GM12873 (cell line): ENCODE data around the gene MT3.

ENCODE experiments used
- TF ChIP-seq, protein P1 (sequence below): IDR thresholded peaks from 2 replicates; pipeline ENCODE4 v1.5.1; 2012; ENCODE audit warnings: low read depth, mild to moderate bottlenecking, moderate library complexity, low read length, control low read depth; ENCODE audit not compliant: insufficient read depth; ENCODE audit errors: missing control alignments

Gene MT3

DNA sequence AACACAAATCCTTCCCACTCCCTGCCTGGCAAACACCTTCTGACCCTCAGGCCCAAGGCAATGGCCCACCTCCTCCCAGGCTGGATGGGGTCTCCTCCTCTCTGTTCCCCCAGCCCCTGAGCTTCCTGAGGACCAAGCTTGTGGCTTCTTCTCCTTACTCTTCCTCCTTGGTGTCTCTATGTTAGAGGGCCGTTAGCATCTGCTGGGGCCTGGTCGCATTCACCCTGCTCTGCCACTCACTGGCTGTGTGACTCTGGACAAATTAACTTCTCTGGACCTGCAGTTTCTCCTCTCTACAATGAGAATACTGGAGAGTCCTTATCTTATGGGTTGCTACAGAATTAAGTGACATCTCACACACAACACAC is 18.3 kb downstream of the MT3 start:
- TF ChIP-seq, protein P1, sequence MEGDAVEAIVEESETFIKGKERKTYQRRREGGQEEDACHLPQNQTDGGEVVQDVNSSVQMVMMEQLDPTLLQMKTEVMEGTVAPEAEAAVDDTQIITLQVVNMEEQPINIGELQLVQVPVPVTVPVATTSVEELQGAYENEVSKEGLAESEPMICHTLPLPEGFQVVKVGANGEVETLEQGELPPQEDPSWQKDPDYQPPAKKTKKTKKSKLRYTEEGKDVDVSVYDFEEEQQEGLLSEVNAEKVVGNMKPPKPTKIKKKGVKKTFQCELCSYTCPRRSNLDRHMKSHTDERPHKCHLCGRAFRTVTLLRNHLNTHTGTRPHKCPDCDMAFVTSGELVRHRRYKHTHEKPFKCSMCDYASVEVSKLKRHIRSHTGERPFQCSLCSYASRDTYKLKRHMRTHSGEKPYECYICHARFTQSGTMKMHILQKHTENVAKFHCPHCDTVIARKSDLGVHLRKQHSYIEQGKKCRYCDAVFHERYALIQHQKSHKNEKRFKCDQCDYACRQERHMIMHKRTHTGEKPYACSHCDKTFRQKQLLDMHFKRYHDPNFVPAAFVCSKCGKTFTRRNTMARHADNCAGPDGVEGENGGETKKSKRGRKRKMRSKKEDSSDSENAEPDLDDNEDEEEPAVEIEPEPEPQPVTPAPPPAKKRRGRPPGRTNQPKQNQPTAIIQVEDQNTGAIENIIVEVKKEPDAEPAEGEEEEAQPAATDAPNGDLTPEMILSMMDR, result no peak

DNA sequence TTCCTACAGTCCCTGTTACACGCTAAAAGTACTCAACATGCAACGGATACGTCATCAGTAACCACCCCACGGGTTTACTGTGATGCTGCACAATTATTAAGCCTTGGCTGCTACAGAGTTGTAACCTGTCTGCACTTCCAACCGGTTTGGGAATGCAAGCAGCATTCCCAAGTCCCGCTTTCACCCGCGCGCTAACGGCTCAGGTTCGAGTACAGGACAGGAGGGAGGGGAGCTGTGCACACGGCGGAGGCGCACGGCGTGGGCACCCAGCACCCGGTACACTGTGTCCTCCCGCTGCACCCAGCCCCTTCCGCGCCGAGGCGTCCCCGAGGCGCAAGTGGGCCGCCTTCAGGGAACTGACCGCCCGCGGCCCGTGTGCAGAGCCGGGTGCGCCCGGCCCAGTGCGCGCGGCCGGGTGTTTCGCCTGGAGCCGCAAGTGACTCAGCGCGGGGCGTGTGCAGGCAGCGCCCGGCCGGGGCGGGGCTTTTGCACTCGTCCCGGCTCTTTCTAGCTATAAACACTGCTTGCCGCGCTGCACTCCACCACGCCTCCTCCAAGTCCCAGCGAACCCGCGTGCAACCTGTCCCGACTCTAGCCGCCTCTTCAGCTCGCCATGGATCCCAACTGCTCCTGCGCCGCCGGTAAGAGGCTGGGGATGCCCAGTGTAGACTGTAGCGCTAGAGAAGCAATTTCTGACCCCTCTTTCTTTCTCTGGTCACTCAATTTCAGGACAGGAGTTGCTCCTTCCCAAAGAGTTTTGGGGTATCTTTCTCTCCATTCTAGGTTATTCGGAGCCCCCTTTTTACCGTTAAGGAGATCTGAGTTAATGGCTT is 18.9 kb downstream of the MT3 start, which contains the start of gene MT2A:
Gene MT2A, plus strand, starts transcription at position 542 of the 833 bp plus-strand sequence. Its CDS starts 72 bp downstream, at position 614.
- TF ChIP-seq, protein P1, result no peak

DNA sequence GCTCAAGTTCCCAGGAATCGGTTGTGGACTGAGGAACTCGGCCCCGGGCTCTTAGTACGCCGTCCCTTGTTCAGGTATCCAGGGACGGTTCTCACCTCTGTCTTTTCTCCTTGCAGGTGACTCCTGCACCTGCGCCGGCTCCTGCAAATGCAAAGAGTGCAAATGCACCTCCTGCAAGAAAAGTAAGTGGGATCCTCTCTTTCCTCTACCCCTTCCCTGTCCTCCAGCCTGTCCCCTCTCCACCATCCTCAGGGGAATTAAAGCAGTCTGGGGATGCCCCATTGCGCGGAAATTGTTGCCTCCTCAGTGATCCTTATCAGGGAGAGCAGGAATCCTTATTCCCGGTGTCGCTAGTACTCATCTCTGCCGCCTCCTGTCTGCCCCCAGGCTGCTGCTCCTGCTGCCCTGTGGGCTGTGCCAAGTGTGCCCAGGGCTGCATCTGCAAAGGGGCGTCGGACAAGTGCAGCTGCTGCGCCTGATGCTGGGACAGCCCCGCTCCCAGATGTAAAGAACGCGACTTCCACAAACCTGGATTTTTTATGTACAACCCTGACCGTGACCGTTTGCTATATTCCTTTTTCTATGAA is 19.6 kb downstream of the MT3 start:
- TF ChIP-seq, protein P1, result no peak

DNA sequence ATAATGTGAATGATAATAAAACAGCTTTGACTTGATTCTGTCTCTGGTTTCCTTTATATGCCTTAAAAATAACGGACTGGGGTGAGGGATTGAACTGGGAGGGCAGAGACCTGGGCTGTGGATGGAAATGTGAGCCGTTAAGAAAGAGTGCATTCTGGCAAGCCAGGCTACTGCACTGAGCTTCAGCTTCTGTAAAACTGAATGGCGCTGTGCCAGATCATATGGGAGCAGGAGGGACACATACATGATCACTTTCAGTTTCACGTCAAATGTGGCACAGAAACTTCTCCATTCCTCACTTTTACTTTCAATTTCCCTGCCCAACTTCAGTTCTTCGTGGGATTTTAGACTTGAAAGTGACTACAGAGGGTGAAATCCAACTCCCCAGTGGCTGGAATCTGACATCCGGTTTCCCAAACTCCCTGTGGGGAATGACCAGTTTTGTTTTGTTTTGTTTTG is 20.2 kb downstream of the MT3 start:
- TF ChIP-seq, protein P1, result peak; percentile 1

DNA sequence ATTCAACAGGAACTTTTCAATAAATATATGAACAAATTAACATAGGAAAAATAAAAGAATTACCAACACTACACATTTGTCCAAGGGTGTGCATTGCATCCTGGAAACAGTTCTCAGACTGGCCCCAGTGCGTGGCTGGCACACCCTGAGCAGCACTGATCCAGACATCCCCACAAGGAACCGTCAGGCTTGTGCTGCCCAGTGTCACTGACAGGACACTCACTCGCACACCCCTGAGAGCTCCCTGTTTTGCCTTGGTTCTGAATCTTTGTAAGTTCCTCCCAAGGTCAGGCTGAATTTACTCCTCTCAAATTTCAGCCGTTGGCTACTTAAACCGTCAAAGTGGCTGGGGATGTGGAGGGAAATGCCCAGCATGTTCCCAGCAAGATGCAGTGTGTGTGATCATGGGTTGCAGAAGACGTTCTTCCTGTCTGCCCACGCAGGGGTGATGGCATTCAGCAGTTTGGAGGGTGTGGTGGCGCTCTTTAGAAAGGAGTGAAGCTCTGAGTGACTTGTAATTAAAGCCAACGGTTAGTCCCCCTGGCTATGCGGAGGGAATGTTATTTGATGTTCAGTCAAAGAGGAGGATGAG is 20.8 kb downstream of the MT3 start:
- TF ChIP-seq, protein P1, result no peak

DNA sequence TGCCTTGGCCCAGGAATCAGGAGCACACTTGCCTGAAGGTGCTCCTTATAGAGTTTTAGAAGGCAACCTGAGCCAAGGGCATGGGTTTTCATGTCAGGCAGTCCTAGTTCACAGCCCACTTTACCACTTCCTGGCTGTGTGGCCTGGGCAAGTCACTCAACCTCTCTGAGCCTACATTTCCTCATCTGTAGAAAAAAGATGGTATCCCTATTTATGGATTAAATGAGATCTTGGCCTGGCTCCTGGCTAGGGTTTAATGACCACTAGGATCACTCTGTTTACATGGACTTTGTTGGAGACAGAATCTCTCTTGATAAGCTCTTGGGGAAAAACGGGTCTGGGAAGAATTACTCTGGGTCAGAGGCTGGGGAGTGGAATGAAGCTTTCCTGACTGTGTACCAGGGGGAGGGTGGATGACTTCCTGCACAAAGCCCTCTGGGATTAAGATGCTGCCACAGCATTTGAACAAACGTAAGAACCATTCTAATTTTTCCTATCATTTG is 21.3 kb downstream of the MT3 start:
- TF ChIP-seq, protein P1, result no peak

DNA sequence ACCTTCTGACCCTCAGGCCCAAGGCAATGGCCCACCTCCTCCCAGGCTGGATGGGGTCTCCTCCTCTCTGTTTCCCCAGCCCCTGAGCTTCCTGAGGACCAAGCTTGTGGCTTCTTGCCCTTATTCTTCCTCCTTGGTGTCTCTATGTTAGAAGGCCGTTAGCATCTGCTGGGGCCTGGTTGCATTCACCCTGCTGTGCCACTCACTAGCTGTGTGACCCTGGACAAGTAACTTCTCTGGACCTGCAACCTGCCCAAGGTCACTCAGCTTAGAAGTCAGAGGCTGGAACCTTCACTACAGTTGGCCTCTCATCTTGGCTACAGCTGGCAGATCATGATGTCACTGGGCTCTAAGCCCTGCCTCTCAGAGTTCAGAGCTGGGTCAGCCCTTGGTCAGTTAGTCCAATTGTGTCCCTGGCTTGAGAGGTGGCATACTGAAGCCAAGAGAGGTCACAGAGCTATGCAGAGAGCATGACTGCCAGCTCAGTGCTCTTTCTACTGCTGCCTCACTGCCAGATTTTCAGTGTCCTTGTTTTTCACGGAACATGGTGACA is 22.0 kb downstream of the MT3 start:
- TF ChIP-seq, protein P1, result no peak
